ENCODE data around the gene ZNF740.

DNA sequence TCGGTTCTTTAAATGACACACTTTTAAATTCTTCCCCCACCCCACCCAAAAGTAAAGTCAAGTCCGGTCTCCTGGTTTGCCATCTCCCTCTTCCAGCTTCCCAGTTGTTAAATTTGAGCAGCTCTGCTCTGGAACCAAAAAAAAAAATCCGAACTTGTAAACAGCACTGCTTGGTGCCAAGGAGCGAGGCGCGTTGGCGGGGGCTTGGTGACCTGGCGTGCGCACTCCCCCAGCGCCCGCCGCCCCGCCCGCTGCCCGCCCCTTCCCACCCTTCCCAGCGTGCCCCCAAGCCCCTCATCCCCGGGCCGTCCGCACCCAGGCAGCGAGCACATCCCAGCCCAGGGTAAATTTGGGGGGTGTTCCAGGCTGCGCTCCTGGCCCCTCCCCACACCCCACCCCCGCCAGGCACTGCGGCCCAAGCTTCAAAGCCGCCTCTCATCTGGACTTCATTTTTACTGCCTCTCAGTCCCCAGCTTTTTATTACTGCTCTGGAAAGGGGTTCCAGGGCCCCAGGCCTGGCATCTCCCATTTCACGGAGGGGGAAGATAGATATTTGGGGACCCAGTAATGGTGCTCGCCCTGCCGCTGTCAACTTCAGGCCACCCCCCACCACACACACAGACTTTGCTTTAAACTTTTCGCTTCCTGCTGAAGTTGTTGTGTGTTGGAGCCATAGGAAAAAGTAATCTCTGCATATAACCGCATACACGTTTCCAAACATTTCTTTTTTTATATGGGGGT is 38.2 kb downstream of the ZNF740 start:
- TF ChIP-seq ZNF274 (IDR thresholded peaks at IDR 0.05; ENCODE audit: low read depth, low read length), result no peak
- no peak for TF ChIP-seq YY1 (IDR thresholded peaks at IDR 0.05; ENCODE audit: insufficient read depth, insufficient read length)
